Measurements from ENCODE around the gene GLUL. TPM values are rescaled to one million over a fixed set of nuclear protein-coding genes. Genes with fewer than 3 reads are reported as not detected.

GLUL gene
- total and polyA plus RNA-seq, 2 donors (not counting 1 experiment from before 2014, with no cell fraction given) = 38.9 to 44.2 TPM

GRCh38 chr1:182339684-182340083 lies 51.9 kb downstream of the GLUL start:
- Histone ChIP-seq H2AFZ (ENCODE audit: insufficient read depth, low read depth, low read length, poor library complexity, severe bottlenecking) (no peak overlapping the region), H3K27me3 (replicated peaks in 1 of 4; ENCODE audit: control extremely low read depth in 1 of 4, control insufficient read depth in 3 of 4, insufficient read depth in 4 of 4, low read length in 3 of 4) (no peaks in the 10 kb centered on the region), H3K9ac (ENCODE audit: low read length) (no peak overlapping the region), H3K4me1 (ENCODE audit: control insufficient read depth in 2 of 2, insufficient read depth in 2 of 2, low read length in 2 of 2) (peaks cover 0 to 4% of the 10 kb centered on the region in 2 donors), H3K36me3 (replicated peaks in 1 of 2; ENCODE audit: control extremely low read depth in 1 of 2, control insufficient read depth in 1 of 2, extremely low read depth in 1 of 2, insufficient read depth in 2 of 2, low read length in 1 of 2) (no peaks in the 10 kb centered on the region), H3K4me3 (ENCODE audit: control extremely low read depth in 1 of 5, extremely low read depth in 1 of 5, insufficient read depth in 1 of 5, low read depth in 2 of 5, low read length in 4 of 5) (no peak overlapping the region), H3K27ac (ENCODE audit: low read length in 2 of 2) (no peak overlapping the region), H3K79me2 (ENCODE audit: control insufficient read depth, insufficient read depth, low read length) (no peaks in the 10 kb centered on the region), H3K4me2 (replicated peaks; ENCODE audit: low read depth, low read length, poor library complexity, severe bottlenecking) (no peak overlapping the region), H4K20me1 (ENCODE audit: control insufficient read depth, insufficient read depth, low read length, poor library complexity, severe bottlenecking) (no peaks in the 10 kb centered on the region), H3K9me3 (ENCODE audit: control extremely low read depth in 1 of 3, control insufficient read depth in 2 of 3, insufficient read depth in 1 of 3, low read length in 2 of 3) (peaks cover 0 to 3% (median 0%) of the 10 kb centered on the region in 3 donors)
- CTCF ChIA-PET = interaction anchor here (0.6 kb wide), 1 partner anchor 18 kb away, joined by 3 read pairs; no protein-coding TSS in a partner anchor
- Mint-ChIP-seq H3K27ac (no peak overlapping the region), H3K9me3 (ENCODE audit: insufficient read depth) (no peaks in the 10 kb centered on the region), H3K27me3 (peaks cover 3% of the 10 kb centered on the region), H3K4me3 (no peak overlapping the region), H3K4me1 (peaks cover 7% of the 10 kb centered on the region)
- intact Hi-C loops (cut with micrococcal nuclease) = no loop called here
- no peak for TF ChIP-seq EZH2 (IDR thresholded peaks at IDR 0.05; ENCODE audit: borderline replicate concordance, insufficient read depth, low read depth, low read length, poor library complexity, severe bottlenecking)
- 93% methylated on average over 5 of the region's 8 CpGs for WGBS (ENCODE audit: insufficient coverage)
- POLR2A ChIA-PET = no interaction called here
- ATAC-seq (ENCODE audit: low read depth) (no peak), DNase-seq (no peak)

GRCh38 chr1:182338806-182339370 lies 52.7 kb downstream of the GLUL start:
- peaks cover 7% of the 10 kb centered on the region for H3K4me1 Mint-ChIP-seq
- Histone ChIP-seq H3K9me3 (ENCODE audit: control extremely low read depth in 1 of 3, control insufficient read depth in 2 of 3, insufficient read depth in 1 of 3, low read length in 2 of 3) (peaks cover 0 to 3% (median 0%) of the 10 kb centered on the region in 3 donors), H4K20me1 (ENCODE audit: control insufficient read depth, insufficient read depth, low read length, poor library complexity, severe bottlenecking) (no peaks in the 10 kb centered on the region), H3K4me2 (replicated peaks; ENCODE audit: low read depth, low read length, poor library complexity, severe bottlenecking) (no peak overlapping the region), H3K27ac (ENCODE audit: low read length in 2 of 2) (no peak overlapping the region), H2AFZ (ENCODE audit: insufficient read depth, low read depth, low read length, poor library complexity, severe bottlenecking) (no peak overlapping the region), H3K27me3 (replicated peaks in 1 of 4; ENCODE audit: control extremely low read depth in 1 of 4, control insufficient read depth in 3 of 4, insufficient read depth in 4 of 4, low read length in 3 of 4) (no peaks in the 10 kb centered on the region), H3K79me2 (ENCODE audit: control insufficient read depth, insufficient read depth, low read length) (no peaks in the 10 kb centered on the region), H3K4me1 (ENCODE audit: control insufficient read depth in 2 of 2, insufficient read depth in 2 of 2, low read length in 2 of 2) (peaks cover 0 to 4% of the 10 kb centered on the region in 2 donors), H3K36me3 (replicated peaks in 1 of 2; ENCODE audit: control extremely low read depth in 1 of 2, control insufficient read depth in 1 of 2, extremely low read depth in 1 of 2, insufficient read depth in 2 of 2, low read length in 1 of 2) (no peaks in the 10 kb centered on the region), H3K9ac (ENCODE audit: low read length) (no peak overlapping the region), H3K4me3 (ENCODE audit: control extremely low read depth in 1 of 5, extremely low read depth in 1 of 5, insufficient read depth in 1 of 5, low read depth in 2 of 5, low read length in 4 of 5) (no peak overlapping the region)
- ATAC-seq (ENCODE audit: low read depth) (no peak), DNase-seq (no peak)
- peaks cover 3% of the 10 kb centered on the region for H3K27me3 Mint-ChIP-seq
- TF ChIP-seq CTCF (IDR thresholded peaks at IDR 0.05) (no peak), EZH2 (IDR thresholded peaks at IDR 0.05; ENCODE audit: borderline replicate concordance, insufficient read depth, low read depth, low read length, poor library complexity, severe bottlenecking) (no peak)
- WGBS (ENCODE audit: insufficient coverage) = 97% methylated on average over 9 of the region's 13 CpGs
- ChIA-PET POLR2A (no interaction called here), CTCF (no interaction called here)
- intact Hi-C loops (cut with micrococcal nuclease) = no loop called here
- no peak overlapping the region for H3K27ac Mint-ChIP-seq
- H3K9me3 Mint-ChIP-seq (ENCODE audit: insufficient read depth) = no peaks in the 10 kb centered on the region
- H3K4me3 Mint-ChIP-seq = no peak overlapping the region

Measured in B cell (primary cell).